HepG2 (cell line): ENCODE results near the gene NPDC1. TPM values are rescaled to one million over a fixed set of nuclear protein-coding genes. Genes with fewer than 3 reads are reported as not detected.

Source experiments
- BHLHE40 ChIP-seq: IDR thresholded peaks from 2 replicates; pipeline ENCODE4 v1.6.1; 2011; ENCODE audit warnings: low read length, improper control_type of control experiment
- CAMTA2 ChIP-seq: sonication (generic); formaldehyde crosslinking; IDR thresholded peaks from 2 replicates; pipeline ENCODE4 v1.4.0; 2020; ENCODE audit warnings: mild to moderate bottlenecking, missing genetic modification reagents, borderline replicate concordance
- ESRRA ChIP-seq: sonication (generic); formaldehyde crosslinking; IDR thresholded peaks from 2 replicates; pipeline ENCODE4 v1.5.1; 2020; ENCODE audit warnings: mild to moderate bottlenecking, low read depth, missing genetic modification reagents
- FOXJ3 ChIP-seq: sonication (generic); formaldehyde crosslinking; IDR thresholded peaks from 2 replicates; pipeline ENCODE4 v1.4.0; 2020; ENCODE audit warnings: missing genetic modification reagents, mild to moderate bottlenecking, borderline replicate concordance
- IKZF5 ChIP-seq: IDR thresholded peaks from 2 replicates; pipeline ENCODE4 v1.6.1; 2018; ENCODE audit warnings: missing genetic modification reagents, mild to moderate bottlenecking, missing compliant biosample characterization
- KAT2B ChIP-seq: fragments of 150-350 bp; IDR thresholded peaks from 2 replicates; pipeline ENCODE4 v1.6.1; 2014; ENCODE audit warnings: low read depth, low read length, borderline replicate concordance
- MAFG ChIP-seq: sonication (generic); formaldehyde crosslinking; IDR thresholded peaks from 2 replicates; pipeline ENCODE4 v1.5.1; 2020; ENCODE audit warnings: mild to moderate bottlenecking, missing genetic modification reagents
- NFKB2 ChIP-seq: sonication (generic); formaldehyde crosslinking; IDR thresholded peaks from 2 replicates; pipeline ENCODE4 v1.4.0; 2020; ENCODE audit warnings: missing genetic modification reagents, borderline replicate concordance
- NFYB ChIP-seq: sonication (generic); formaldehyde crosslinking; IDR thresholded peaks from 2 replicates; pipeline ENCODE4 v1.4.0; 2020; ENCODE audit warnings: missing genetic modification reagents
- NFYC ChIP-seq: IDR thresholded peaks from 2 replicates; pipeline ENCODE4 v1.6.1; 2016; ENCODE audit warnings: missing genetic modification reagents, missing compliant biosample characterization
- POLR2G ChIP-seq: fragments of 200-400 bp; formaldehyde crosslinking; IDR thresholded peaks from 2 replicates; pipeline ENCODE4 v1.6.1; 2018; ENCODE audit warnings: mild to moderate bottlenecking, low read depth, low read length, moderate library complexity
- PRDM10 ChIP-seq: sonication (generic); formaldehyde crosslinking; IDR thresholded peaks from 2 replicates; pipeline ENCODE4 v1.4.0; 2020; ENCODE audit warnings: low read depth, missing genetic modification reagents
- RFX5 ChIP-seq: IDR thresholded peaks from 2 replicates; pipeline ENCODE4 v1.6.1; 2011; ENCODE audit warnings: low read depth, low read length, improper control_type of control experiment
- RFXAP ChIP-seq: sonication (generic); formaldehyde crosslinking; IDR thresholded peaks from 2 replicates; pipeline ENCODE4 v1.4.0; 2020; ENCODE audit warnings: missing genetic modification reagents, borderline replicate concordance
- SNAPC2 ChIP-seq: sonication (generic); formaldehyde crosslinking; IDR thresholded peaks from 2 replicates; pipeline ENCODE4 v1.8.1; 2022; ENCODE audit warnings: mild to moderate bottlenecking, missing genetic modification reagents
- TERF1 ChIP-seq: sonication (generic); formaldehyde crosslinking; IDR thresholded peaks from 2 replicates; pipeline ENCODE4 v1.8.0; 2022; ENCODE audit warnings: mild to moderate bottlenecking, missing genetic modification reagents, moderate library complexity
- TFDP1 ChIP-seq: IDR thresholded peaks from 2 replicates; pipeline ENCODE4 v1.6.1; 2016; ENCODE audit warnings: missing compliant biosample characterization, missing genetic modification reagents, borderline replicate concordance
- U2AF2 ChIP-seq: fragments of 200-400 bp; formaldehyde crosslinking; IDR thresholded peaks from 2 replicates; pipeline ENCODE4 v1.6.1; 2017; ENCODE audit warnings: low read depth, mild to moderate bottlenecking, low read length
- ZBTB1 ChIP-seq: sonication (generic); formaldehyde crosslinking; IDR thresholded peaks from 2 replicates; pipeline ENCODE4 v1.4.0; 2020; ENCODE audit warnings: missing genetic modification reagents, borderline replicate concordance
- ZFX ChIP-seq: sonication (generic); formaldehyde crosslinking; IDR thresholded peaks from 2 replicates; pipeline ENCODE4 v1.4.0; 2020; ENCODE audit warnings: mild to moderate bottlenecking, low read depth, missing genetic modification reagents, moderate library complexity
- ZNF589 ChIP-seq: sonication (generic); formaldehyde crosslinking; conservative IDR thresholded peaks from 2 replicates; pipeline ENCODE4 v1.8.0; 2022; ENCODE audit warnings: mild to moderate bottlenecking, moderate library complexity, missing genetic modification reagents
- ZNF816 ChIP-seq: sonication (generic); formaldehyde crosslinking; IDR thresholded peaks from 2 replicates; pipeline ENCODE4 v1.8.0; 2022; ENCODE audit warnings: missing genetic modification reagents, mild to moderate bottlenecking, borderline replicate concordance
- ZSCAN25 ChIP-seq: sonication (generic); formaldehyde crosslinking; IDR thresholded peaks from 2 replicates; pipeline ENCODE4 v1.8.0; 2022; ENCODE audit warnings: mild to moderate bottlenecking, missing genetic modification reagents
- polyA plus RNA-seq, 8 experiments: library from polyadenylated mRNA; depleted of rRNA in 3 of 8; stranded (reverse) in 7 of 8; unstranded in 1 of 8; fragments of >200 nt; fragmentation: Illumina TruSeq in 4 of 8; extraction: Trizol in 4 of 8; gene quantifications; 2 replicates each; pipeline versions ENCODE4 v1.2.1 to v1.2.3, GENCODE V29; 2011 to 2016; ENCODE audit warnings: low read depth in 4 of 8, missing spikeins in 1 of 8, mixed read lengths in 1 of 8; ENCODE audit not compliant: insufficient read depth in 1 of 8
- total RNA-seq, 5 experiments: library from RNA; depleted of rRNA; stranded (reverse); fragments of >200 nt; fragmentation: Illumina TruSeq; extraction: Trizol; gene quantifications; 2 replicates each; pipeline ENCODE4 v1.2.3, GENCODE V29; 2016; ENCODE audit warnings: low read depth in 1 of 5

The NPDC1 gene
- total and polyA plus RNA-seq, 2 of the 13 experiments (the other 11 are each of a cell fraction or from before 2014, with no cell fraction given): 0.84 to 5.4 TPM

DNA sequence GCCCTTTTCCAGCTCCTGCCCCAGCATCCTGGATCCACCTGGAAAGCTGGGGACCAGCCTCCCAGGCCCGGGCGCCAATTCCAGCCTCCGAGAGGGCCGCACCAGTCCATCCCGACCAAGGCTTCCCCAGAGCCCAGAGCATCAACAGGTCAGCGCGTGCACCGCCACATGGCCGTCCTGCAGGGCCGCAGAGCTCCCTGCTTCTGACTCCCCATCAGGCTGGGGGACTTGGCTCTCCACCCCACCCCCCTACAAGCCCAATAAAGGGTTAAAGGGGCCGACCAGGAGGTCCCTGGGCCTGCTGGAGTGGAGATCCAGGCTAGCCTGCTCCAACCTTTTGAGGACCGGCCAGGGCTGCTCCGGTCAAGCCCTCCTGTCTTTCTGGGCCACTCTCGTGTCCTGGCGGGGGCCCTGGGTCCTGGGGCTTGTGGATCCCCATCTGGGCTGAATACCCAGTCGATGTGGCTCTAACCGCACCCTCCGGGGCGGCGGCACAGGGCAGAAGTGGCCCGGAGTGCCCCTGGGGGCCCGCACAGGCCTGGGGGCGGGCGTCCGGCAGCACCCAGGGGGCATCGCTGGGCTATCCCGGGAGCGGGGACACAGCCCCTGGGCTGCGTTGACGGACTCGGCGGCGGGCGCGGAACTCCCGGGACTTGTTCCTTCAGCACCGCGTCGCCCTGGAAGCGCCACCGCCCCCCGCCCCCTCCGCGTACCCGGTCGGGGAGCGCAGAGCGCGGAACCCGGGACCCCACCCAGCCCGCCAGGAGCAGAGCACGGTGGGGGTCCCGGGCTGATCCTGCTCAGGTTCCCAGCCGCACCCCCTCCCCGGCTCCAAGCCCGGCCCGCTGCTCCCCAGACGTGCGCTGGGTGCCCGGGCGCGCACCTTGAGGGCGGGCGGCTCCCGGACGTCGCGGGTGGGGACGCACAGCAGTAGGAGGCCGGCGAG is 7.3 kb upstream of the NPDC1 start (continued):
- TF ChIP-seq TFDP1 (CRISPR knock-in tag) (peak; percentile 44; the same call in 1 of the 2 replicates), PRDM10 (CRISPR knock-in tag) (no peak), MAFG (CRISPR knock-in tag) (no peak), CAMTA2 (CRISPR knock-in tag) (no peak), U2AF2 (no peak), KAT2B (no peak), IKZF5 (CRISPR knock-in tag) (no peak), ZFX (peak; percentile 61; the same call in 1 of the 2 replicates), NFYC (CRISPR knock-in tag) (no peak), ZSCAN25 (peak; percentile 61), NFKB2 (no peak), ESRRA (no peak), RFXAP (CRISPR knock-in tag) (no peak), SNAPC2 (CRISPR knock-in tag) (no peak), NFYB (CRISPR knock-in tag) (no peak), BHLHE40 (no peak), FOXJ3 (no peak), ZNF816 (no peak), ZBTB1 (CRISPR knock-in tag) (no peak), POLR2G (no peak), ZNF589 (peak; percentile 62; the same call in 1 of the 2 replicates), TERF1 (CRISPR knock-in tag) (no peak), RFX5 (no peak)
